Fibroblast of villous mesenchyme (primary cell): ENCODE results near the gene PODNL1. TPM values are rescaled to one million over a fixed set of nuclear protein-coding genes. Genes with fewer than 3 reads are reported as not detected.
"Not testable (repeated sequence)": the region's sequence is repeated elsewhere in the genome, so short reads cannot be mapped to it uniquely, and the experiment has no call there.

Experiments
- DNase-seq: peaks from one replicate; pipeline ENCODE4 v3.0.0-alpha.2; 2010; ENCODE audit warnings: low read depth
- H3K4me3 ChIP-seq: 2 replicates; pipeline ENCODE4 v1.5.1; 2011; ENCODE audit warnings: low read depth, mild to moderate bottlenecking, low read length
- total RNA-seq: library from RNA; depleted of rRNA; stranded (reverse); fragments of >200 nt; gene quantifications from 2 replicates; pipeline ENCODE4 v1.2.3, GENCODE V29; 2012
- TF ChIP-seq, protein P1 (sequence below): IDR thresholded peaks from 2 replicates; pipeline ENCODE4 v1.5.1; 2012; ENCODE audit warnings: low read depth, mild to moderate bottlenecking, low read length; ENCODE audit not compliant: insufficient read depth

PODNL1 gene
- total RNA-seq, 1 donor: 2.6 TPM

DNA sequence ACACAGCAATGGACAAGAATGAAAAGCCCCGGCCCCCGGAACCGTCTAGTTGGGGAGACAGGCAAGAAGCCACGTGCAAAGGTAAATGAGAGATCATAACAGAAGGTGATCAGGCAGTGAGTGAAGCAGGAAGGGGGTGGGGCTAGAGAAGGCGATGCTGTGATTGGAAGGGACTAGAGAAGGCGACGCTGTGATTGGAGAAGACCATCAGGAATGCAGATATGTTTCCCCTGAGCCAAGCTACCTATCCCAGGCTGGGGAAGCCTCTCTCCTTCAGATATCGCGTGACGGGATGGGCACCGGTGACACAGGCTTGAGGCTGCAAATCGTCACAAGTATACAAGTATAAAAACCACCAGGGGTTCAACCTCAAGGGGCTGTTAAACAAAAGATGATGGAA lies 35.9 kb upstream of the PODNL1 start:
- DNase-seq: no peak
- H3K4me3 ChIP-seq: no peak overlapping the region
- TF ChIP-seq, protein P1, sequence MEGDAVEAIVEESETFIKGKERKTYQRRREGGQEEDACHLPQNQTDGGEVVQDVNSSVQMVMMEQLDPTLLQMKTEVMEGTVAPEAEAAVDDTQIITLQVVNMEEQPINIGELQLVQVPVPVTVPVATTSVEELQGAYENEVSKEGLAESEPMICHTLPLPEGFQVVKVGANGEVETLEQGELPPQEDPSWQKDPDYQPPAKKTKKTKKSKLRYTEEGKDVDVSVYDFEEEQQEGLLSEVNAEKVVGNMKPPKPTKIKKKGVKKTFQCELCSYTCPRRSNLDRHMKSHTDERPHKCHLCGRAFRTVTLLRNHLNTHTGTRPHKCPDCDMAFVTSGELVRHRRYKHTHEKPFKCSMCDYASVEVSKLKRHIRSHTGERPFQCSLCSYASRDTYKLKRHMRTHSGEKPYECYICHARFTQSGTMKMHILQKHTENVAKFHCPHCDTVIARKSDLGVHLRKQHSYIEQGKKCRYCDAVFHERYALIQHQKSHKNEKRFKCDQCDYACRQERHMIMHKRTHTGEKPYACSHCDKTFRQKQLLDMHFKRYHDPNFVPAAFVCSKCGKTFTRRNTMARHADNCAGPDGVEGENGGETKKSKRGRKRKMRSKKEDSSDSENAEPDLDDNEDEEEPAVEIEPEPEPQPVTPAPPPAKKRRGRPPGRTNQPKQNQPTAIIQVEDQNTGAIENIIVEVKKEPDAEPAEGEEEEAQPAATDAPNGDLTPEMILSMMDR: no peak

DNA sequence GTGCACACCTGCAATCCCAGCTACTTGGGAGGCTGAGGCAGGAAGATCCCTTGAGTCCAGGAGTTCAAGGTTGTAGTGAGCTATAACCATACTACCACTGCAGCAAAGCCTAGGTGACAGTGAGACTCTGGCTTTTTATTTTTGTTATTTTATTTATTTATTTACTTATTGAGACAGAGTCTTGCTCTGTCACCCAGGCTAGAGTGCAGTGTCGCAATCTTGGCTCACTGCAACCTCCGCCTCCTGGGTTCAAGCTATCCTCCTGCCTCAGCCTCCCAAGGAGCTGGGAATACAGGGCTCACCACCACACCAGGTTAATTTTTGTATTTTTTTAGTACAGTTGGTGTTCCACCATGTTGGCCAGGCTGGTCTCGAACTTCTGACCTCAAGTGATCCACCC lies 35.3 kb upstream of the PODNL1 start:
- not testable (repeated sequence) for DNase-seq, H3K4me3 ChIP-seq

DNA sequence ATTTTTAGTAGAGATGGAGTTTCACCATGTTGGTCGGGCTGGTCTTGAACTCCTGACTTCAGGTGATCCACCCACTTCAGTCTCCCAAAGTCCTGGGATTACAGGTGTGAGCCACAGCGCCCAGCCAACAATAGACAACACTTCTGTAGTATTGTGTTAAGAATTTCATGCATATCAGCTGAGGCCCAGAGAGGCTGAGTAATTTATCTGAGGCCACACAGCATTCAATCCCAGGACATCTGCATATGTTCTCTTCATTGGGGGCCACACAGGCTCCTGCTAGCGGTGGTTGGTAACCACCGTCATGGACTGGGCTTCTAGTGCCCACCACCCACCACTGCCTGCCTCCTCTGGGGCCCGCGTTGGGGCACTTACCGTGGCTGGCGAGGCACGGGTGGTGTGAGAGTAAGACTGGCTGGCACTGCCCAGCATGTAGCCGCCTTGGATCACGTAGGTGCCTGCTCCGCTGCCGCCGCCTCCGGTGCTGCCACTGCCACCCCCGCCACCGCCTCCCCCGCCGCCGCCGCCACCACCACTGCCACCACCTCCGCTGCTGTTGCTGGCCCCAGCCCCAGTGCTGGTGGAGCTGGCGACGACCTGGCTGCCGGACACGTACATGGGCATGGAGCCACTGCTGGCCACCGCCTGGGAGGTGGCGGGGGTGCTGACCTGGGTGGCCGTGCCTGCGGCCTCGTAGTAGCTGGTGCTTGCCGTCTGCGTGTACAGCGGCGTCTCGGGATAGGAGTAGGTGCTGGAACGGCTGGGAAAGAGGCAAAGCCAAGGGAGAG lies 34.3 kb upstream of the PODNL1 start:
- TF ChIP-seq, protein P1: no peak
- H3K4me3 ChIP-seq: no peak overlapping the region
- no peak for DNase-seq

DNA sequence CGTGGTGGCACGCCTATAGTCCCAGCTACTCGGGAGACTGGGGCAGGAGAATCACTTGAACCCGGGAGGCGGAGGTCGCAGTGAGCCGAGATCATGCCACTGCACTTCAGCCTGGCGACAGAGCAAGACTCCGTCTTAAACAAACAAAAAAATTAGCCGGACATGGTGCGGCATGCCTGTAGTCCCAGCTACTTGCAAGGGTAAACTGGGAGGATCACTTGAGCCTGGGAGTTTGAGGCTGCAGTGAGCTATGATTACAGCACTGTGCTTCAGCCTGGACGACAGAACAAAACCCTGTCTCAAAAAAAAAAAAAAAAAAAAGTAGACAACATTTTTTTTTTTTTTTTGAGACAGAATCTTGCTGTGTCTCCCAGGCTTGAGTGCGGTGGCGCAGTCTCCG lies 33.7 kb upstream of the PODNL1 start:
- not testable (repeated sequence) for DNase-seq, H3K4me3 ChIP-seq

DNA sequence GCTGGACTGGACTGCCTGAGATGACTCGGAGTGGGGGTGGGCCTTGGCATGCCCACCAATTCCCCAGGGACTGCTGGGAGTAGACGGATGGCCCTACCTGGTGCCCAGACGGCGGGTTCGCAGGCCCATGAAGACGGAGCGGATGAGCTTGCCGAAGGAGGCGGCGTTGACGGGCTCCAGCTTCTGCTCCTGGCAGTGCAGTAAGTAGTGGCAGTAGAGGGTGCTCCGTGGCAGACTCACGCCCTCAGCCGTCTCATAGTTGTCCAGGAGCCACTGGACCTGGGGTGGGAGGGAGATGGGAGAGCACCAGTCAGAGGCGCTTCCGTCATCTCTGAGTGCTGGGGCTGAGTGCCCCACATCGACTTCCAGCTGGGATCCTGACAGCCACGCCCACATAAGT lies 31.7 kb upstream of the PODNL1 start:
- DNase-seq: no peak
- TF ChIP-seq, protein P1: no peak

DNA sequence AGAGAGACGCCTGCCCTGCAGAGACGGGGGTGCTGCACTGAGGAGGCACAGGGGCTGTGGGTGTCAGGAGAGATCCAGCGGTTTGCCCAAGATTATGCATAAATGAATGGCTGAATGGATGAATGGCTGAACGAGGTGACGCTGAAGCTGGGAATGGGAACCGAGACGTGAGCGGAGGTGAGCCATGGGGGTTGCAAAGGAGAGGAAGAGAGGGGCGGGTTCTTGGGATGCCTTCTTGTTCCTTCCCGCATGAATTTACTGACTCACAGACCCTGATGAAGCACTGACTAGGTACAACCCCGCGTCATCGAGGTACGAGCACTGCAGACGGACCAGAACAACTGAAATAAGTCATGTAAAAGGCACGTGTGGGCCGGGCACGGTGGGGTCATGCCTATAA lies 30.8 kb upstream of the PODNL1 start:
- TF ChIP-seq, protein P1: no peak
- no peak overlapping the region for H3K4me3 ChIP-seq
- no peak for DNase-seq

More for the DNA sequence above, 31.7 kb upstream of the PODNL1 start:
- no peak overlapping the region for H3K4me3 ChIP-seq

DNA sequence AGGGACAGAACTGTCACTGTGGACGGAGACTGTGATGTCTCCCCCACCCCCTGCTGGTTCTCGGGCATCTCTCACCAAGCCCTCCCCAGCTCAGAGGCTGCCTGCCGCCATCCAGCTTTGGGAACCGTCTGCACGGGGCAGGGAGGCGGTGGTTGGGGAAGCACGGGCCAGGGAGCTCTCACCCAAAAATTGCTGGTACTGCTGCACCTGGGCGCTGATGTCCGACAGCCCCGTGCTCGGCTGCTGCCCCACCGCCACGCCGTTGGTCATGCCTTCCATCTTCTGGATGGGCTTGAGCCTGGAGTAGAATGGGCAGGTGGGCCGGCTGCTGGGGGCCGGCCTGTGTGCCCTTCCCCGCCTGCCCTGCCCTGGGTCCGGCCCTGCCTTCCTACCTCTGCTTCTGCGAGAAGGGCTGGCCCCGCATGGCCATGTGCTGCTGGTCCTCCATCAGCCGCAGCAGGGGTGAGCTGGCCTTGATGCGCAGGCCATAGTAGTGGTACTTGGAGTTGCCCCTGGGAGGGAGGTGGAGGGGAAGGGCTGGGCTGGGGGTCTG lies 30.2 kb upstream of the PODNL1 start:
- DNase-seq: no peak
- TF ChIP-seq, protein P1: no peak
- no peak overlapping the region for H3K4me3 ChIP-seq

DNA sequence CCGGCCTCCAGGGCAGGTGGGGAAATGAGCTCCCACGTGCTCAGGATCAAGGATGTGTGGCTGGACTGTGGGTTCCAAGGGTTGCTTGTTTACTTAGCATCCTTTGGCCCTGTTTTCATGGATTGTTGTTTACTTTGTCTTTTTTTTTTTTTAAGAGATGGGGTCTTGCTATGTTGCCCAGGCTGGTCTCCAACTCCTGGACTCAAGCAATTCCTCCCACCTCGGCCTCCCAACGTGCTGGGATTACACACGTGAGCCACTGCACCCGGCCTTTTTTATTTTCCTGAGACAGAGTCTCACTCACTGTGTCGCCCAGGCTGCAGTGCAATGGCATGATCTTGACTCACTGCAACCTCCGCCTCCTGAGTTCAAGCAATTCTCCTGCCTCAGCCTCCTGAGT lies 29.0 kb upstream of the PODNL1 start:
- not testable (repeated sequence) for DNase-seq, H3K4me3 ChIP-seq
